Keratinocyte (primary cell): ENCODE data around the gene ATF7. TPM values are rescaled to one million over a fixed set of nuclear protein-coding genes. Genes with fewer than 3 reads are reported as not detected.

ENCODE experiments used
- DNase-seq: peaks from one replicate; pipeline ENCODE4 v3.0.0-alpha.2; 2011; ENCODE audit warnings: low read depth, missing footprints, low spot score
- FAIRE-seq: peaks from 2 replicates; lab custom pipeline; 2011; peaks lifted over from hg19 to GRCh38; lab: Jason Lieb, UNC
- H2AFZ ChIP-seq: 2 replicates; pipeline ENCODE4 v1.6.0; 2012; ENCODE audit warnings: low read length, control low read depth, inconsistent platforms; ENCODE audit not compliant: control insufficient read depth
- H3K27ac ChIP-seq: 2 replicates; pipeline ENCODE4 v1.5.1; 2011; ENCODE audit warnings: low read length; ENCODE audit not compliant: control insufficient read depth, insufficient read depth
- H3K27me3 ChIP-seq: 3 replicates; pipeline ENCODE4 v1.6.0; 2011; ENCODE audit warnings: low read length; ENCODE audit not compliant: control insufficient read depth, insufficient read depth; ENCODE audit errors: extremely low read depth
- H3K36me3 ChIP-seq, 2 experiments: 2 replicates in 1 of 2; 3 replicates in 1 of 2; pipeline ENCODE4 v1.5.1; 2011; ENCODE audit warnings: low read length in 2 of 2, mild to moderate bottlenecking in 1 of 2; ENCODE audit not compliant: control insufficient read depth in 2 of 2, insufficient read depth in 2 of 2; ENCODE audit errors: extremely low read depth in 1 of 2
- H3K4me1 ChIP-seq: 3 replicates; pipeline ENCODE4 v1.5.1; 2011; ENCODE audit warnings: low read length; ENCODE audit not compliant: control insufficient read depth, insufficient read depth; ENCODE audit errors: extremely low read depth
- H3K4me2 ChIP-seq: 3 replicates; pipeline ENCODE4 v1.6.0; 2011; ENCODE audit warnings: low read depth, low read length; ENCODE audit not compliant: control insufficient read depth, insufficient read depth; ENCODE audit errors: extremely low read depth
- H3K4me3 ChIP-seq, 3 experiments: fragments of 200-600 bp in 1 of 3; sonication (generic) in 1 of 3; 2 replicates in 2 of 3; 3 replicates in 1 of 3; pipeline ENCODE4 v1.5.1; 2011 to 2016; ENCODE audit warnings: low read length in 3 of 3, mild to moderate bottlenecking in 3 of 3, control low read depth in 2 of 3, inconsistent platforms in 1 of 3, low read depth in 1 of 3, mixed read lengths in 1 of 3, mixed run types in 1 of 3, moderate library complexity in 1 of 3; ENCODE audit not compliant: control insufficient read depth in 2 of 3, insufficient read depth in 2 of 3; ENCODE audit errors: extremely low read depth in 1 of 3
- H3K79me2 ChIP-seq: 2 replicates; pipeline ENCODE4 v1.6.0; 2012; ENCODE audit warnings: low read length; ENCODE audit not compliant: control insufficient read depth, insufficient read depth
- H3K9ac ChIP-seq: 3 replicates; pipeline ENCODE4 v1.6.0; 2011; ENCODE audit warnings: low read length; ENCODE audit not compliant: control insufficient read depth, insufficient read depth; ENCODE audit errors: extremely low read depth
- H3K9me1 ChIP-seq: 3 replicates; pipeline ENCODE4 v1.6.0; 2011; ENCODE audit warnings: low read length; ENCODE audit not compliant: control insufficient read depth, insufficient read depth; ENCODE audit errors: extremely low read depth
- H3K9me3 ChIP-seq: 2 replicates; pipeline ENCODE4 v1.5.1; 2012; ENCODE audit warnings: low read depth, low read length; ENCODE audit not compliant: control insufficient read depth
- H4K20me1 ChIP-seq: 3 replicates; pipeline ENCODE4 v1.6.0; 2011; ENCODE audit warnings: low read length; ENCODE audit not compliant: control insufficient read depth, insufficient read depth; ENCODE audit errors: extremely low read depth
- CTCF ChIP-seq, 3 experiments: IDR thresholded peaks in 1 of 3; conservative IDR thresholded peaks in 1 of 3; optimal IDR thresholded peaks in 1 of 3; 2 replicates in 2 of 3; 3 replicates in 1 of 3; pipeline versions ENCODE3 to v1.5.1; 2011; ENCODE audit warnings: low read length in 3 of 3, mild to moderate bottlenecking in 3 of 3, moderate library complexity in 2 of 3, control low read depth in 1 of 3, inconsistent platforms in 1 of 3; ENCODE audit not compliant: insufficient read depth in 2 of 3; ENCODE audit errors: extremely low read depth in 1 of 3
- EZH2 ChIP-seq: IDR thresholded peaks from one replicate; pipeline ENCODE4 v1.6.1; 2012; ENCODE audit warnings: inconsistent platforms, mild to moderate bottlenecking, low read length, moderate library complexity
- dilution Hi-C: fragments of 300-500 bp; cut with MboI; formaldehyde crosslinking; loops from one replicate; pipeline ENCODE4 v1.7.0; 2020; ENCODE audit warnings: low sequenced_read_pairs; ENCODE audit not compliant: extremely low pct_ligation_motif_present
- polyA plus RNA-seq, 5 experiments: library from polyadenylated mRNA; depleted of rRNA in 3 of 5; stranded (reverse) in 3 of 5; stranded (forward) in 1 of 5; unstranded in 1 of 5; fragments of >200 nt; gene quantifications; 1 replicate in 1 of 5; 2 replicates in 3 of 5; 3 replicates in 1 of 5; pipeline versions ENCODE4 v1.2.1 to v1.2.3, GENCODE V29; 2011 to 2012; ENCODE audit warnings: missing spikeins in 2 of 5, low read depth in 1 of 5, low replicate concordance in 1 of 5

Gene ATF7
- polyA plus RNA-seq, 1 donor (not counting 4 experiments of a cell fraction or from before 2014, with no cell fraction given), result 16.3 TPM

DNA sequence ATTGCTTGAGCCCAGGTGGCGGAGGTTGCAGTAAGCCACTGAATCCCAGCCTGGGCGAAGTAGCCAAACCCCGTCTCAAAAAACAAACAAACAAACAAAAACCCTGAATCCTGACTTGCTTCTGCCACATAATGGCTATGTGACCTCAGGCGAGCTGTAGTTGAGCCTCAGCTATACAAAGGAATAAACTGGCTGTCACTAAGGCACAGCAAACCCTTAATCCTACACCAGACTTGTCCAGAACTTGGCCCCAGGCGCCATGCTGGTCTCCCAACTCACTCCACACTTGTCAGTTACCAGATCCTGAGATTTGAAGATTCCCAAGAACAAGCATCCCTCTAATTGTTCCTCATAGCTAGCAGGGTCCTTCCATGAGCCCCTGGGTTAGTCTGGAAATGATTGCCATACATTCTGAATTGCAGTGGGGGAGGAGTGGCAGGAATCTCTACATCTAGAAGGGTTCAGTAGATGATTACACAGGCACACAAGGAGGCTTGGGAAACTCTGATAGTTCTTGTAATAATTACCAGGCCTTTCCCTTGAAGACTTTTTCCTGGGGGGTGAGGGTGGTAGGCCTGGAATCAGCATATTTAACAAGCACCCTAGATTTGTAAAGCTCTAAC is 136.8 kb downstream of the ATF7 start:
- Histone ChIP-seq H3K9me3 (no peaks in the 10 kb centered on the region), H3K27me3 (no peaks in the 10 kb centered on the region), H4K20me1 (no peaks in the 10 kb centered on the region), H3K4me2 (no peak overlapping the region), H3K4me1 (peaks cover 9% of the 10 kb centered on the region), H3K9me1 (no peaks in the 10 kb centered on the region), H3K4me3 (no peak overlapping the region), H3K79me2 (no peaks in the 10 kb centered on the region), H2AFZ (no peak overlapping the region), H3K36me3 (peaks cover 7 to 10% of the 10 kb centered on the region in 2 experiments), H3K27ac (no peak overlapping the region), H3K9ac (no peak overlapping the region)
- FAIRE-seq, result no peak
- dilution Hi-C loops, result no loop called here
- DNase-seq, result no peak
- TF ChIP-seq EZH2 (no peak), CTCF (optimal IDR thresholded peaks at IDR 0.05 in 1 of 3, IDR thresholded peaks at IDR 0.05 in 1 of 3, conservative IDR thresholded peaks at IDR 0.05 in 1 of 3; ENCODE audit: extremely low read depth in 1 of 3, insufficient read depth in 2 of 3, low read length in 3 of 3) (no peak)

DNA sequence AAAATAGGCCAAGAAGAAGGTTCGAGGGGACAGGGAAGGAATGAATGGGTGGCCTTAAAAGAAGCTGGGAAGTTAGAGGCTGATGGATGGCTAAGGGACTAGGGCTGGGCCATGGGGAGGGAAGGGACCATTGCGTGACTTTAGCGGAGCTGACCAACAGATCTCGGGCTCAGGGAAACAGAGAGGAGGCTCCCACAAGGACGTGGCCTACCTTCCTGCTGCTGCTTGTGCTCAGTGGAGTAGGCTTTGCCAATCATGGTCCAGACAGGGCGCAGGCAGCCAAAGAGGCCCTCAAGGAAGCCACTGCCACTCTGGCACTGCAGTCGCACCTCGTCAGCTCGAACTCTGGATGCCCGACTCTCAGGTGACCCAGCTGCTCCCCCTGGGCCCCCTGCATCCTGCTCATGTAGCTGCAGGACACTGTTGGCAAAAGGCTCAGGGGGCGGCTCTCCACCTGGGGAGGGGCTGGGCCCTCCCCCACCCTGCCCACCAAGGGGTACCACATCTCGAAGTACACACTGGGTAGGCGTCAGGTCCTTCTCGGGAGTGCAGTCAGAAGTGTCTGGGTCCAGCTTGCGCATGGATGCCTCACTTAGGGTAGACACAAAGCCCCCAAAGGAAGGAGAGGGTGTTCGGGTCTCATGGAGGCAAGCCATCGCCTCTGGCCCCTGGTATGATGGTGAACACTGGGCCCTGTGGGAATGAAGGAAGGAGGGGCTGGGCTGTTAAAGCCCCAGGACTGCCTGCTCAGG is 139.3 kb downstream of the ATF7 start:
- H3K9ac ChIP-seq, result no peak overlapping the region
- H4K20me1 ChIP-seq, result peaks cover 5% of the 10 kb centered on the region
- H3K4me2 ChIP-seq, result no peak overlapping the region
- H3K79me2 ChIP-seq, result no peaks in the 10 kb centered on the region
- H3K36me3 ChIP-seq, result peaks cover 12 to 23% of the 10 kb centered on the region in 2 experiments
- no peak for TF ChIP-seq CTCF (optimal IDR thresholded peaks at IDR 0.05 in 1 of 3, IDR thresholded peaks at IDR 0.05 in 1 of 3, conservative IDR thresholded peaks at IDR 0.05 in 1 of 3; ENCODE audit: extremely low read depth in 1 of 3, insufficient read depth in 2 of 3, low read length in 3 of 3)
- no peak for TF ChIP-seq EZH2
- H3K4me1 ChIP-seq, result peaks cover 15% of the 10 kb centered on the region
- no peak overlapping the region for H2AFZ ChIP-seq
- H3K27me3 ChIP-seq, result no peaks in the 10 kb centered on the region
- H3K9me1 ChIP-seq, result no peaks in the 10 kb centered on the region
- dilution Hi-C loops, result no loop called here
- no peaks in the 10 kb centered on the region for H3K9me3 ChIP-seq
- no peak overlapping the region for H3K27ac ChIP-seq
- H3K4me3 ChIP-seq, result no peak overlapping the region
- no peak for DNase-seq
- FAIRE-seq, result no peak
